ENCODE measurements around the gene CBFB.

DNA sequence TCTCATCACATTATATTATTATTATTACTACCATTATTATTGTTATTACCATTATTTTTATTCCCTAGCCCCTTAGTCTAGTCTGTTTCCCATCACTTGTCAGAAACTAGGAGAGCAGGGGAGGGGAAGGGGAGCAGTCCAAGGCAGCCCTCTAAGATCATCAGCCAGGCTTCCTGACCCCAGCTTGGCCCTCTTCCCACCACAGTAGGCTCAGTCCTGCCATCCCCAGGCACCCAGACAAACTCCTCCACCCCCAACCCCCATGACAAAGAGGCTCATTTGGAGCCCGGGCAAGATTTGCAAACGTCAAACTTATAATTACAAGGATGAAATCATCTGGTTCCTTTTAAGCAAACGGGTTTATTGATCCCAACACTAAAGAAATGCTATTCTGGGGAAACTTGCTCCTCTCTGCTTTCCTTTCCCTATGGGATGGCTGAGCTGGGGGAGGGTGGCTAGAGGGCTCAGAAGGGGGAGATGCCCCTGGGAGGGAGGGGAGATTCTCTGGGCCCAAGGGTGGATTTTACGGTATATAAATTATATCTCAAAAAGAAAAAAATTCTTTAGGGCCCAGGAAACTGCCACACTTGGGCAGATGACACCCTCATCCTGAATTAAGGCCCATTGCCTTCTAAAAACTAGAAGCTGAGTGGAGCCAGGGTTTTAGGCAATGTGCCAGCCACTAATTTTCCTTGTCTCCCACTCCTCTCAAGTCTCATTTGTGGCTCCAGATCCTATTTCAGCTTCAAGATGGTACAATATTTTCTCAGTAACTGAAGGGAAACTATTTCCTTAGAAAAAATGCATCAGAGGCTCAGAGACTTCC, 4.4 kb upstream of the CBFB start:
- TF ChIP-seq, protein P1, sequence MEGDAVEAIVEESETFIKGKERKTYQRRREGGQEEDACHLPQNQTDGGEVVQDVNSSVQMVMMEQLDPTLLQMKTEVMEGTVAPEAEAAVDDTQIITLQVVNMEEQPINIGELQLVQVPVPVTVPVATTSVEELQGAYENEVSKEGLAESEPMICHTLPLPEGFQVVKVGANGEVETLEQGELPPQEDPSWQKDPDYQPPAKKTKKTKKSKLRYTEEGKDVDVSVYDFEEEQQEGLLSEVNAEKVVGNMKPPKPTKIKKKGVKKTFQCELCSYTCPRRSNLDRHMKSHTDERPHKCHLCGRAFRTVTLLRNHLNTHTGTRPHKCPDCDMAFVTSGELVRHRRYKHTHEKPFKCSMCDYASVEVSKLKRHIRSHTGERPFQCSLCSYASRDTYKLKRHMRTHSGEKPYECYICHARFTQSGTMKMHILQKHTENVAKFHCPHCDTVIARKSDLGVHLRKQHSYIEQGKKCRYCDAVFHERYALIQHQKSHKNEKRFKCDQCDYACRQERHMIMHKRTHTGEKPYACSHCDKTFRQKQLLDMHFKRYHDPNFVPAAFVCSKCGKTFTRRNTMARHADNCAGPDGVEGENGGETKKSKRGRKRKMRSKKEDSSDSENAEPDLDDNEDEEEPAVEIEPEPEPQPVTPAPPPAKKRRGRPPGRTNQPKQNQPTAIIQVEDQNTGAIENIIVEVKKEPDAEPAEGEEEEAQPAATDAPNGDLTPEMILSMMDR (conservative IDR thresholded peaks at IDR 0.05 in 1 of 2, IDR thresholded peaks at IDR 0.05 in 1 of 2; ENCODE audit: extremely low read depth in 1 of 2, insufficient read depth in 1 of 2, low read depth in 1 of 2, low read length in 2 of 2), result no peak
- no peak for TF ChIP-seq EZH2 (IDR thresholded peaks at IDR 0.05; ENCODE audit: borderline replicate concordance, low read length)

Measured in mammary epithelial cell (primary cell).